Kidney (tissue), 14 donors: Measurements from ENCODE around the gene PRKAG2. TPM values are rescaled to one million over a fixed set of nuclear protein-coding genes. Genes with fewer than 3 reads are reported as not detected.

Experiments used
- DNase-seq, 5 donors: peaks; one replicate each; pipeline ENCODE4 v3.0.0-alpha.2; 2013 to 2020
- FAIRE-seq: peaks from 2 replicates; lab custom pipeline; 2012; peaks lifted over from hg19 to GRCh38; lab: Jason Lieb, UNC
- H3K27ac ChIP-seq, 2 donors: one replicate each; pipeline ENCODE4 v1.7.0; 2013; ENCODE audit warnings: low read depth in 2 of 2, low read length in 2 of 2, inconsistent platforms in 1 of 2
- H3K27me3 ChIP-seq: one replicate; pipeline ENCODE4 v1.7.1; 2013; ENCODE audit warnings: low read length, inconsistent platforms; ENCODE audit not compliant: control insufficient read depth, insufficient read depth
- H3K36me3 ChIP-seq, 3 donors: one replicate each; pipeline versions ENCODE4 v1.7.0 to v1.7.1; 2013; ENCODE audit warnings: low read length in 3 of 3, control low read depth in 1 of 3, inconsistent platforms in 1 of 3; ENCODE audit not compliant: insufficient read depth in 3 of 3, control insufficient read depth in 2 of 3
- H3K4me1 ChIP-seq, 3 donors: one replicate each; pipeline versions ENCODE4 v1.7.0 to v1.7.1; 2013; ENCODE audit warnings: low read length in 3 of 3, inconsistent platforms in 1 of 3, low read depth in 1 of 3; ENCODE audit not compliant: control insufficient read depth in 2 of 3, insufficient read depth in 2 of 3
- H3K4me3 ChIP-seq, 3 donors: one replicate each; pipeline versions ENCODE4 v1.7.0 to v1.8.1; 2013; ENCODE audit warnings: low read length in 3 of 3, control low read depth in 1 of 3, inconsistent platforms in 1 of 3
- H3K9ac ChIP-seq, 3 donors: one replicate each; pipeline versions ENCODE4 v1.7.0 to v1.7.1; 2013; ENCODE audit warnings: low read length in 3 of 3, control low read depth in 1 of 3, inconsistent platforms in 1 of 3
- H3K9me3 ChIP-seq, 3 donors: one replicate each; pipeline versions ENCODE4 v1.7.0 to v1.7.1; 2013; ENCODE audit warnings: low read length in 3 of 3, control low read depth in 1 of 3, inconsistent platforms in 1 of 3; ENCODE audit not compliant: control insufficient read depth in 2 of 3, insufficient read depth in 1 of 3
- intact Hi-C: fragments of 100-400 bp; cut with DNase I; formaldehyde crosslinking; loops from one replicate; pipeline ENCODE4 v1.11.1; 2022
- polyA plus RNA-seq: library from polyadenylated mRNA; stranded (reverse); fragments of 350-450 nt; fragmentation: Illumina TruSeq; extraction: RNeasy Lipid Tissue Mini Kit (QIAGEN cat#74804); gene quantifications from one replicate; pipeline ENCODE4 v1.2.3, GENCODE V29; 2014; ENCODE audit warnings: low read depth, low replicate concordance; ENCODE audit not compliant: insufficient read depth
- total RNA-seq: library from RNA; stranded (reverse); fragmentation: NEBNext Ultra II Directional; extraction: Animal tissue kit (Norgen Biotek cat#: 25700); gene quantifications from one replicate; pipeline ENCODE4 v1.2.1, GENCODE V29; 2021
- TF ChIP-seq, protein P1 (sequence below): IDR thresholded peaks from 3 replicates; pipeline ENCODE4 v1.5.1; 2012; ENCODE audit warnings: mild to moderate bottlenecking, moderate library complexity, borderline replicate concordance; ENCODE audit not compliant: insufficient read depth; ENCODE audit errors: extremely low read depth
- donor health status: control.
- donor health status: control.
- donor health status: control.
- donor health status: control.
- donor health status: control.
- donor health status: DM: yes; HTN: yes; CAD: no.
- donor health status: Normal renal cell carcinoma (clear cell type).

Gene PRKAG2
- total and polyA plus RNA-seq, 2 donors from 2014 or later, result 40.7 to 40.9 TPM

DNA sequence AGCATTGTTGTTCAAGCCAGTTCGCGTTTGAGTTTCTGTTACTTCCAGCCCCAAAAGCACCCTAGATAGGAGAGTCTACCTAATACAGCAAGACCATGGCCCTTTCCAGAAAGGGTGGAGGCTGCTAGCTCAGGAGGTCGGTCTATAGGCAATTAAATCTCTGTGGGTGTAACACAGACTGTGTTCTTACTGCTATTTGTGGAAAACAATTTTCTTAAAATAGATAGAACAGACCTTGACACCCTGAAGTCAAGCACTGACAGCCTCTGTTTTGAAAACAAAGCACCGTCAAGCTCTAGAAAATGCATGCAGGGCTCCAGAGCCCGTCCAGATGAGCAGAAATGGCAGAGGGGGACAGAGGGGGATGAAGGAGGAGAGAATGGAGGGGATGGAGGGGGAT, 156.6 kb downstream of the PRKAG2 start:
- no peaks in the 10 kb centered on the region for H3K9me3 ChIP-seq
- FAIRE-seq, result no peak
- DNase-seq, result no peak
- TF ChIP-seq, protein P1, sequence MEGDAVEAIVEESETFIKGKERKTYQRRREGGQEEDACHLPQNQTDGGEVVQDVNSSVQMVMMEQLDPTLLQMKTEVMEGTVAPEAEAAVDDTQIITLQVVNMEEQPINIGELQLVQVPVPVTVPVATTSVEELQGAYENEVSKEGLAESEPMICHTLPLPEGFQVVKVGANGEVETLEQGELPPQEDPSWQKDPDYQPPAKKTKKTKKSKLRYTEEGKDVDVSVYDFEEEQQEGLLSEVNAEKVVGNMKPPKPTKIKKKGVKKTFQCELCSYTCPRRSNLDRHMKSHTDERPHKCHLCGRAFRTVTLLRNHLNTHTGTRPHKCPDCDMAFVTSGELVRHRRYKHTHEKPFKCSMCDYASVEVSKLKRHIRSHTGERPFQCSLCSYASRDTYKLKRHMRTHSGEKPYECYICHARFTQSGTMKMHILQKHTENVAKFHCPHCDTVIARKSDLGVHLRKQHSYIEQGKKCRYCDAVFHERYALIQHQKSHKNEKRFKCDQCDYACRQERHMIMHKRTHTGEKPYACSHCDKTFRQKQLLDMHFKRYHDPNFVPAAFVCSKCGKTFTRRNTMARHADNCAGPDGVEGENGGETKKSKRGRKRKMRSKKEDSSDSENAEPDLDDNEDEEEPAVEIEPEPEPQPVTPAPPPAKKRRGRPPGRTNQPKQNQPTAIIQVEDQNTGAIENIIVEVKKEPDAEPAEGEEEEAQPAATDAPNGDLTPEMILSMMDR, result no peak
- no peak overlapping the region for H3K9ac ChIP-seq
- H3K27me3 ChIP-seq, result no peaks in the 10 kb centered on the region
- intact Hi-C loops, result no loop called here
- H3K27ac ChIP-seq, result peak overlapping the region in 1 of 2 donors; percentile 15
- H3K4me1 ChIP-seq, result peaks cover 0 to 24% (median 14%) of the 10 kb centered on the region in 3 donors
- H3K36me3 ChIP-seq, result no peaks in the 10 kb centered on the region
- H3K4me3 ChIP-seq, result no peak overlapping the region

DNA sequence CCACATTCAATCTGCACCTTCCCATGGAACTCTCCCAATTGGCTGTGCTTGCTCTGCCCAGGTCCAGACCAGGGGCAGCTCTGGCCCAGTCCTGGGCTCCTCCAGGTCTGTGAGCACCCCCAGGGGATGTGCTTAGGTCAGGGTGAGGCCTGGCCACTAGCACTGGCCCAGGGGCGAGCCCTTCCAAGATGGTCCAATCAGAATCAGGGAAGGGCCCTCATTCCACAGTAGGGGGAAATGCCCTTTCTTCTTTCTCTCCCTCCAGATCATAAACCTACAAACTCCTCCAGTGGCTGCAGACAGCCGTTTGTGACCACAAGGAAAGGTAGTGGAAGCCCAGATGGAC, 157.0 kb downstream of the PRKAG2 start:
- Histone ChIP-seq H3K36me3 (no peaks in the 10 kb centered on the region), H3K9me3 (no peaks in the 10 kb centered on the region), H3K4me3 (no peak overlapping the region), H3K4me1 (peaks cover 0 to 24% (median 14%) of the 10 kb centered on the region in 3 donors), H3K27ac (peak overlapping the region in 1 of 2 donors; percentile 15), H3K9ac (no peak overlapping the region), H3K27me3 (no peaks in the 10 kb centered on the region)
- TF ChIP-seq, protein P1, result no peak
- intact Hi-C loops, result no loop called here
- DNase-seq, result no peak
- no peak for FAIRE-seq

DNA sequence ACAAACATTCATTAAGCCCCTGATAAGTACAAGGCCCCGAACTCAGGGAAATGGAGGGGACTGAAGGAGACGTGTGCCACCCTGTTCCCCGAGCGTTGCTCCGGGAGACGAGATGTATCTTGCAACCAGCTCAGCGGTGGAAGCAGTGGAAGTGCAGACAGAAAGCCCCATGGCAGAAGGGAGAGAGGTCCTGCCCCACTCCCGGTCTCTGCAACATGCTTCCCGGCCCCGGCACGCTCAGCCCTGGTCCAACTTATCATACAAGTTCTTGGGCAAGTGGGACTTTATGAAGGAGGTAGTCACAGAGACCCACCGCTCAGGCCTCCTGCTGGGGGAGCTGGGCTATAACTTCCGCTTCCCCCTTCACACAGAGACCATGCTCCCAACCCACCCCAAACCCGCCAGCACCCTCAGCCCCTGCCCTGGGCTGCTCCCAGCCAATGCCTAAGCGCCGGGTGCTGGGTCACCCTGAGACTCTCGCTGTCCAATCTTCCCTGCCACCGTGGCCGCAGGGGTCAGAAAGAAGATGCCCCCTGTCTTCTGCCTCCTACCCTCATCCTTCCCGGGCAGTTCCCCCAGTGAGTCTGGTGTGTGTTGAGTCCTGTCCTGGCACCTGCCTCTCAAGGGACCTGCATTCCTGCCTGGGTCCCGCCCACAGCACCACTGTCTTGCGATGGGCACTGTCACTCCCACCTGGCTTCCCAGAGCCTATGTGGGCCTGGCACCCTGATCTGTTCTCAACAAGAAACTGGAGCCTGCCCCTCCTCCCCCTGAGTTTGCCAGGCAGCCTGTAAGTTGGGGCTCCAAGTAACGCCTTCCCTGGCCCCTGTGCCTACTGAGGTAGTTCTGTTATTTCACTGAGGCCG, 157.7 kb downstream of the PRKAG2 start:
- intact Hi-C loops, result no loop called here
- TF ChIP-seq, protein P1, result no peak
- no peaks in the 10 kb centered on the region for H3K27me3 ChIP-seq
- no peak overlapping the region for H3K4me3 ChIP-seq
- H3K9me3 ChIP-seq, result no peaks in the 10 kb centered on the region
- H3K27ac ChIP-seq, result peak overlapping the region in 1 of 2 donors; percentile 16
- H3K4me1 ChIP-seq, result peaks cover 0 to 24% (median 14%) of the 10 kb centered on the region in 3 donors
- DNase-seq (no peak), FAIRE-seq (no peak)
- H3K36me3 ChIP-seq, result no peaks in the 10 kb centered on the region
- H3K9ac ChIP-seq, result no peak overlapping the region
